HG02642 (cell line): ENCODE results near the gene ZAP70.

Source experiments
- ATAC-seq: cut with Tn5 transposase; IDR thresholded peaks from one replicate; pipeline ENCODE4 v1.9.1; 2021; ENCODE audit warnings: mild to moderate bottlenecking; ENCODE audit not compliant: unreplicated experiment, poor library complexity

The ZAP70 gene

DNA sequence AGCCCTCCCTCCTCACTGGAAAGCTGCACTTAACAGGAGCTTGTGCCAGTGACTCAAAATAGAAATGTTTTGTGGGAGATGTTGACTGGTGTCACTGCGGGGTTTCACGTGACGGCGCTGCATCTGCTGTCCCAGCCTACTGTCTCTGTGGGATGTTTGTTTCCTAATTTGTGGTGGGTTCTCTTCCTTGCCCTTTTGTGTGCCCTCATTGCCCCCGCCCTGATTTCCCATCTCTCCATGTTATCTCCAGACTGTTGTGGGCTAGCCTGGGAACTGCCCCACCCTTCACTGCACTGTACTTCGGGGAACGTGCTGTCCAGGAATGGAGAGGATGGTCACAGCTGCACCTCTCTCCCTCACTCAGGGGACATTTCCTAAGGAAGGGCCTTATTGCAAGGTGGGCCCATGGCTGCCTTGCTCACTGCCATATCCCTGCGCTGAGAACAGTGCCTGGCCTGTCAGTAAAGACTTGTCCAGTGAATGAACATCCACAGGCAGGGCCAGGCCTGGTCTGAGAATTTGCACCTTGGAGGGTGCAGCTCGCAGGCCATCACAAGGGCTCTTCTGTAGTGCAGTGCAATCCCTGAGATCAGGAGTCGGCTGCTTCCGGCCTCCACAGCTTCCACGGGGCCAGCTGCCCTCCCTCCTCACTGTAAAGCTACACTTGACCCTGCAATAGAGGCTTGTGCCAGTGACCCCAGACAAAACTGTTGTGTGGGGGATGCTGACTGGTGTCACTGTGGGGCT is 18.1 kb downstream of the ZAP70 start:
- ATAC-seq: no peak

DNA sequence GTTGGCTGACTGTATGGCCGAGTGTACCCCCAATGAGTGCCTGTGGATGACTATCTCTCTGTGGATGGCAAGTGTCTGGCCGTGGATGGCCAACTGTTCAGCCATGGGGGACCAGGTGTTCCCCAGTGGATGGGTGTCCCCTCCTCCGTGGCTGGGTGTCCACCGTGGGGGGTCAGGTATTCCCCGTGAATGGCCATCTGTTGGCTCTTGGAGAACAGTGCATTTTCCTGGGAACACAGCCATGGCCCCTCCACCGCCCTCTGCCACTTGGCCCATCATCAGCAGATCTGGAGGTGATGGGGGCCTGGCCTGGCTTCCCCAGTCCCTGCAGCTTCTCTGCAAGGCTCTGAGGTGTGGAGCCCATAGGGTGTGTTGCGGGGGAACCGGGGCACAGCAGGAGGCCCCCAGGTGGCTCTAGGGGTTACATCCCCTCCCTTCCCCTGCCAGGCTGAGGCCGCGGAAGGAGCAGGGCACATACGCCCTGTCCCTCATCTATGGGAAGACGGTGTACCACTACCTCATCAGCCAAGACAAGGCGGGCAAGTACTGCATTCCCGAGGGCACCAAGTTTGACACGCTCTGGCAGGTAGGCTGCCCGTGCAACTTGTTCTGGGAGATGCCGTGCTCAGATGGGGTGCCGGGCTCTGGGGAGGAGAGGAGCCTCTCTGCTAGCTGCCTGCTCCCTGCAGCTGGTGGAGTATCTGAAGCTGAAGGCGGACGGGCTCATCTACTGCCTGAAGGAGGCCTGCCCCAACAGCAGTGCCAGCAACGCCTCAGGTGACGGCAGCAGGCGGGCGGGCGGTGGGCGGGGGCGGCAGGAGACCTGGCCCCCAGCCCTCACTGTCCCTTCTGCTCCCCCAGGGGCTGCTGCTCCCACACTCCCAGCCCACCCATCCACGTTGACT is 19.3 kb downstream of the ZAP70 start:
- no peak for ATAC-seq

DNA sequence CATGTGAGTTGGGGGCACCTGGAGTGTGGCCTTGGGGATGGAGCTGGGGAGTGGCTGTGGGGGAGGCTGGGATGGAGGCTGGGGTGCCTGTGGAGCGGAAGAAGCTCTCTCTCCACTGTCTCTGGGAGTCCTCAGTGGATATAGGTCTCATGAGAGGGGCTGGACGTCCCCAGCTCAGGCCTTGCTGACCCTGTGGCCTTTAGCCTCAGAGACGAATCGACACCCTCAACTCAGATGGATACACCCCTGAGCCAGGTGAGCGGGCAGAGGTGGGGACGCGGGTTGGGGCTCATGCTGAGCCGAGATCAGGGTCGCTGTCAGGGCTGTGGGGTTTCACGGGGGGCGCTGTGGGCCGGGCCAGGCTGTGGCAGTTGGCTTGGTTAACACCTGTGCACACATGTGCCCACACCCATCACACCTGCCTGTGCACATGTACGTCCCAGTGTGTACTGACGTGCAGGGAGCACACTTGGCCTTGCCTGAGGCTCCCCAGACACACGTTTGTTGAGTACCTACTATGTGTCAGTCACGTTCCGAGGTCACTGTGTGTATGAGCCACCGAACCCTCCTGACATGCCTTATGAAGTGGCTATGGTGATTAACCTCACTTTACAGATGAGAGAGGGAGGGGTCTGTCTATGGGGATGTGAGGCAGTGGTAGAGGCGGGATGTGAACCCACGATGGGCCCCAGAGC is 20.1 kb downstream of the ZAP70 start:
- no peak for ATAC-seq

DNA sequence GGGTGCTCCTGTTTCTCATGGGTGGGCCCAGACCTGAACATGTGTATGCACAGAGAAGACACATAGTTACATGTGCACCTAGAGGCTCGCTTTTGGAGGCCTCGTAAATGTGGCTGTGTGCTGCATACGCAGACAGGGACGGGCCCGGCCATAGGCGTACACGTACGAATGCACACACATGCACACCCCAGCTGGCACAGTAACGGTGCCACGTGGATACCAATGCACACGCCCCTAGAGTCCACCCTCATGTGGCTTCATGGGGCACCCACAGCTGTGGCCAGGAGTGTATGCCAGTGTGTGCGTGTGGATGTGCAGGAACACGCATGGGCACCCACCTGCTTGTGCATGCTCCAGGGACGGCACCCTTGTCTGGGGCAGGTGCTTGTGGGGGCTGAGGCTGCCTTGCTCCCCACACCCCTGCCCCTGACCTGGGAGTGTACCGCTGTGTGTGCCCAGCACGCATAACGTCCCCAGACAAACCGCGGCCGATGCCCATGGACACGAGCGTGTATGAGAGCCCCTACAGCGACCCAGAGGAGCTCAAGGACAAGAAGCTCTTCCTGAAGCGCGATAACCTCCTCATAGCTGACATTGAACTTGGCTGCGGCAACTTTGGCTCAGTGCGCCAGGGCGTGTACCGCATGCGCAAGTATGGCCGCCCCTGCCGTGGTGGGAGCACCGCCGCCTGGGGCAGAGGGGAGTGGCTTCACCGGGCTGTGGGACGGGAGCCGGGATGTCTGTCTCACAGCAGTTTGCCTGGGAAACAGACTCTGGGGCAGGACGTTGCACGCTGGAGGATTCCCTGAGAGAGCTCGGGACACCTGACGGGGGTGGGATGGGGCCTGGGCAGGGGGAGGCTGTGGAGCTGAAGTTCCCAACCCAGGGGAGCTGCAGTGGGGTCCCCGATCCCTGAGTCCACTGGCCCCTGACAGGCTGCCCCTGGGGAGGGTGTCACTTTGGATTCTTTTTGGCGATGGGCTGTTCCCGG is 21.0 kb downstream of the ZAP70 start:
- no peak for ATAC-seq

DNA sequence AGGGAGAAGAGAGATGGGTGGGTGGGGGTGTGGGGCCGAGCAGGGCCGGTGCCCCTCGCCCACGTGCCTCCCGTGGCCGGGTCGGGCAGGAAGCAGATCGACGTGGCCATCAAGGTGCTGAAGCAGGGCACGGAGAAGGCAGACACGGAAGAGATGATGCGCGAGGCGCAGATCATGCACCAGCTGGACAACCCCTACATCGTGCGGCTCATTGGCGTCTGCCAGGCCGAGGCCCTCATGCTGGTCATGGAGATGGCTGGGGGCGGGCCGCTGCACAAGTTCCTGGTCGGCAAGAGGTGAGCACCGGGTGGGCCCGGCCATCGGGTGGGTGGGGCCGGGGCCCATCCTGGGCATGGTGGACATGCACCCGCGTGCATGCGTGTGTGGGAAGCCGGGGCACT is 21.8 kb downstream of the ZAP70 start:
- ATAC-seq: no peak

DNA sequence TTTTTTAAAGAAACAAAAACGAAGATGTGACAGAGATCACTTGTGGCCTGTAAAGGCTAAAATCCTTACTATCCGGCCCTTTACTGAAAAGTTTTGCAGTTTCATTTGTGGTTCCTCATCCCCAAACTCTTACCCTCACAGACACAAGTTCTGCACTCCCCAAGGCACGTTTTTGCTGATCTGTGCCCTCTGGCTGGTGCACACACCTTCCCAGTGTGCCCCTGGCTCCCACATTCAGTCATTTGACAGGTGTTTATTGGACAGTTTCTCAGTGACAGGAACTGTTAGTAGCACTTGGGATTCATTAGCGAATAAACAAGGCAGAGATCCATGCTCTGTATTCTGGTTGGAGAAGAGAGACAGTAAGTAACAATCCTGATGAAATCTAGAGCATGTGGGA is 22.8 kb downstream of the ZAP70 start:
- ATAC-seq: no peak

DNA sequence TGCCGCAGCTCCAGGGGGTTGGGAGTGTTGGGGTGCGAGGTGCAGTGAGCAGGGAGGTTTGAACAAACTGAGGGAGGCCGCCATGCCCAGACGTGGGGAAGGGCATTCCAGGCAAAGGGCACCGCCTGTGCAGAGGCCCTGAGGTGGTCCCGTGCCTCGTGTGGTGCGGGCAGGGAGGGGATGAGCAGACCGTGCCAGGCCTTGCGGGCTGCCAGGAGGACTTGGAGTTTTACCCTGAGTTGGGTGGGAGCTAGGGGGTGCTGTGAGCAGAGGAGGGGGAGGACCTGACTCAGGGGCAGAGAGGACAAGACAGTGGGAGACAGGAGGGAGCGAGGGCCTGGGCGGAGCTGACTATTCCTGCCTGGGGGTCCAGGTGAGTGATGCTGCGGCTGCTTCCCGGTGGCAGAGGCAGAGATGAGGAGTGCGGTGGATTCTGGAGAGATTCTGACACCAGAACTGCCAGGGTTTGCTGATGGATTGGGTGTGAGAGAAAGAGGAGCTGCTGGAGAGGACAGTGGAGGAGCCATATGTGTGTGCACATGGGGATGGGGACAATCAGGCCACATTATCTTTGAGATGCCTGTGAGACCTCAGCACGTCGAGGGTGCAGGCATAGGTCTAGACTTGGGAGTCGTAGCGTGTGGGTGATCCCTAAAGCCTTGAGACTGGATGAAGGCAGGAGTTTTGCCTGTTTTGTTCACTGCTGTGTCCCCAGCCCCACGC is 23.4 kb downstream of the ZAP70 start:
- ATAC-seq: no peak

DNA sequence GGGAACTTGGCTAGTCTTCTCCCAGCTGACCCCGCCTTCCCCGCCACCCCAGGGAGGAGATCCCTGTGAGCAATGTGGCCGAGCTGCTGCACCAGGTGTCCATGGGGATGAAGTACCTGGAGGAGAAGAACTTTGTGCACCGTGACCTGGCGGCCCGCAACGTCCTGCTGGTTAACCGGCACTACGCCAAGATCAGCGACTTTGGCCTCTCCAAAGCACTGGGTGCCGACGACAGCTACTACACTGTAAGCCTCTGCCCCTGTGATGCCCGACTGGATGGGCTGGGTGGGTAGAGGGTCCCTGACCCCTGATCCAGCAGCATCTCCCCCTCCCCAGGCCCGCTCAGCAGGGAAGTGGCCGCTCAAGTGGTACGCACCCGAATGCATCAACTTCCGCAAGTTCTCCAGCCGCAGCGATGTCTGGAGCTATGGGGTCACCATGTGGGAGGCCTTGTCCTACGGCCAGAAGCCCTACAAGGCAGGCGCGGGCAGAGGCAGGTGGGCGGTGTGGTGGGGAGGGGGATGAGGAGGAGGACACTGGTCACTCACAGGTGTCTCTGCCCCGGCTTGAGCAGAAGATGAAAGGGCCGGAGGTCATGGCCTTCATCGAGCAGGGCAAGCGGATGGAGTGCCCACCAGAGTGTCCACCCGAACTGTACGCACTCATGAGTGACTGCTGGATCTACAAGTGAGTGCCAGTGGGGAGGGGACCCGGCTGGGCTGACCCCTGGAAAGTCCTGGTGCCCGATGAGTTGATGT is 24.2 kb downstream of the ZAP70 start:
- ATAC-seq: no peak

DNA sequence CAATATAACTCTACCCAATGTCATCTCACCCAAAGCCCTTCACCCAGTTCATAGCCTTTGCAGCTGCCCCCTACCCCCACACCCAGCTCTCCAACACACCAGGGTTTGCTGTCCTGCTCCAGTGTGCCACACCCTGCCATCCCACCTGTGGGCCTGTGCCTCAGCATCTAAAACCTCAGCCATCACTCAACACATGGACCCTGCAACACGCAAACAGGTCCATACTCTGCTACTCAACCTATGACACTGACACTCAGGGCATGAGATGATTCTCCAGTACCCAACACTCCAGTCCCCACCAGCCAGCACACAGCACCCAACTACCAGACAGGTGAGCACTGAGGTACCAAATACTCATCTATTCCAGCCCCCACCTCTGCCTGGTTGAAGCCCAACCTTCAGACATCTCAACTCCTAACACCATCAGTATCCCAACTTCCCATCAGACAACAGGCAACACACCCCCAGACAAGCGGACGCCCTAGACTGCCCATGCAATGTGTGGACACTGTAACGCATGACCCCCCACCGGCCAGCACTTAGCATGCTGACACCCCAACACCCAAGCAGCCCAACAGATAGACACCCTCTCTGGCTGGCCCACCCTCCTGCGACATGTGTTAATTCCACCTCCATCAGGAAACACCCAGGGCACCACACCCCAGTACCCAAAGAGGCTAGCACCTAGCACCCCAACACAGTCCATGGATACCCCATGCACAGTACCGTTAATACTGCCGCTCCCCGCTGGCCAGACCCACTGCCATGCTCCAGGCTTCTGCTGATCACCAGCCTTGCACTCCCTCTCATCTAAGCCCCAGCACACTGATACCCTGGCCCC is 25.0 kb downstream of the ZAP70 start:
- no peak for ATAC-seq

DNA sequence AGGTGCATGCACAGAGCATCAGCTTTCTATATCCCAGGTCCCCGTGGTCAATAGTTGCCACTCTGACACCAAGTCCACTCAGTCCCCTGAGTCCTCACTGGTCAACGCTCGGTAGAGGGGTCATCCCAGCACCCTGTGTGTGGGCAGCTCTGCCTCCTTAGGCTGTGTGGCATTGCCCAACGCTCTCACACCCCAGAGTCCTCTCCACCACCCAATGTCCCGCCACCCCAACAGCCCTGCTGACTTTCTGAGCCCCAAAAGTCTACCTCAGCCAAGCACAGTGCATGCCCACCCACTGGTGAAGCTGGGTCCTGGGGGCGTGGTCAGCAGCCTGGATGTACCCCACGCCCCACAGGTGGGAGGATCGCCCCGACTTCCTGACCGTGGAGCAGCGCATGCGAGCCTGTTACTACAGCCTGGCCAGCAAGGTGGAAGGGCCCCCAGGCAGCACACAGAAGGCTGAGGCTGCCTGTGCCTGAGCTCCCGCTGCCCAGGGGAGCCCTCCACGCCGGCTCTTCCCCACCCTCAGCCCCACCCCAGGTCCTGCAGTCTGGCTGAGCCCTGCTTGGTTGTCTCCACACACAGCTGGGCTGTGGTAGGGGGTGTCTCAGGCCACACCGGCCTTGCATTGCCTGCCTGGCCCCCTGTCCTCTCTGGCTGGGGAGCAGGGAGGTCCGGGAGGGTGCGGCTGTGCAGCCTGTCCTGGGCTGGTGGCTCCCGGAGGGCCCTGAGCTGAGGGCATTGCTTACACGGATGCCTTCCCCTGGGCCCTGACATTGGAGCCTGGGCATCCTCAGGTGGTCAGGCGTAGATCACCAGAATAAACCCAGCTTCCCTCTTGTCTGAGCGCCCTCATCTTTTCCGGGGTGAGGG is 25.9 kb downstream of the ZAP70 start:
- no peak for ATAC-seq

DNA sequence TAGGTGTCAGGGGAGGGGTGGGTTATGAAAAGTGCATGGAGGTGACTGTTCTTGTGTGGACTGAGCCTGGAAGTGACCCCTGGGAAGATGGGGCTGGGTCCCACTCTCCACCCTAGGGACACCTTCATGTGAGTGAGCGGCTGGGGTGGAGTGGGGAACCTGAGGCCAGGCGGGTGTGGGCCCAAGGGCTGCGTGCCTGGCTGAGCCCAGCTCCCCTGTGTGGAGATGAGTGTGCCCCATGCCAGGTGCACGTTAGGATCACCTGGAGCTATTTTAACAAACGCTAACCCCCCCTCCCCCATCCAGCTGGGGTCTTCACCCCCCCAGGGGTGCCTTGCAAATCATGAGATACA is 26.5 kb downstream of the ZAP70 start:
- ATAC-seq: no peak

DNA sequence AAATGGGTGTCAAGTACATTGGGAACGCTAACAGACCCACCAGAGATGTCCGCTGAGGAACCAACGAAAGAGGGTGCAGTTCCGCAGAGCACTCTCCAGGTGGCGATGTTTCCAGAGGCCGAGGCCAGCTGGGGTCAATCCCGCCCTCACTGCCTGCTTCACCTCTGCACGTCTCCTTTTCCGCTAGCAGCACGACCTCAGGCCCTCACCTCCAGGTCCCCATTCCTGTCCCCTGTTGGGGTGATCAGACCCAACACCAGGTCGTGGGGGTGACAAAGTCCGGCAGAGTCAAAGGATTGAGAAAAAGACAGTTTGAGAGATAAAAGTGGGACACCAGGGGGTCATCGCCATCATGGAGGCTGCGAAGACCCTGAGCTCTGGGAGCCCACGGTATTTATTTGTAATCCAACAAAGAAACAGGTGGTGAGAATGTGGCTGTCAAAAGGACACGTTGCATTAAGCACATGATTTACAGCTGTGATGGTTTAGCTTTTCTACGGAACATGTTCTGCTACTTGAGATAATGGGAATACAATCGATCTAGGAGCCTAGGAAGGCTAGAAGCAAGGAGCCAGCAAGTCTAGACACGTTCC is 27.3 kb downstream of the ZAP70 start:
- ATAC-seq: peak; percentile 47

DNA sequence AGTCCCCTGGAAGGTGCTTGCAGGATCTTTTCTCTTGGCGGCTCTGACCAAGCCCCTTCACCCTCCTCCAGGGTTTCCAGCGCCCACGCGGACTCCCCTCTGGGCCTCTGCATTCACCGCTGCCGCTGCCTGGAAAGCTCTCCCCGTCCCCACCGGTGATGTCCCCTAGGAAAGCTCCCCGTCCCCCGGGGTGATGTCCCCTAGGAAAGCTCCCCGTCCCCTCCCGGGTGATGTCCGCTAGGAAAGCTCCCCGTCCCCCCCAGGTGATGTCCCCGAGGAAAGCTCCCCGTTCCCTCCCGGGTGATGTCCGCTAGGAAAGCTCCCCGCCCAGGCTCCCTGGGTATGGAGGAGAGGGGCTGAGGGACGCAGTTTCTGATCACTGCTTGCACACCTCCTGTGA is 27.9 kb downstream of the ZAP70 start:
- no peak for ATAC-seq

DNA sequence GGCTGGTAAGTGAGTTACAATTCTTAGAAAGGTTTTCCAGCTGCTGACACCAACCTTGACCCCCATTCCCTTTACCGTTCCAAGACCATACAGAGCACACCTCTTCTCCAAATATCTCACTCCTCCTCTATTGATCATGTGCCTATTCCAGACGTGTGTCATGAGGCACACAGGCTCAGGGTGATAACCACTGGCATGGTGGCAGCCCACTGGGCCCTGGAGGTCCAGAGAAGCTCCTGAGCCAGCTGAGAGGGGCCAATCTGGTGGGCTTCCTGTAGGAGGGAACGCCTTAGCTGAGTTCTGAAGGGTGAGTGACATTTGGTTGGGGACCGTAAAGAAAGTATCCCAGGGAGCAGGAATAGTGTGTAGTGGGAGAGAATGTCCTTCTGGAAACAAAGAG is 28.3 kb downstream of the ZAP70 start:
- no peak for ATAC-seq

DNA sequence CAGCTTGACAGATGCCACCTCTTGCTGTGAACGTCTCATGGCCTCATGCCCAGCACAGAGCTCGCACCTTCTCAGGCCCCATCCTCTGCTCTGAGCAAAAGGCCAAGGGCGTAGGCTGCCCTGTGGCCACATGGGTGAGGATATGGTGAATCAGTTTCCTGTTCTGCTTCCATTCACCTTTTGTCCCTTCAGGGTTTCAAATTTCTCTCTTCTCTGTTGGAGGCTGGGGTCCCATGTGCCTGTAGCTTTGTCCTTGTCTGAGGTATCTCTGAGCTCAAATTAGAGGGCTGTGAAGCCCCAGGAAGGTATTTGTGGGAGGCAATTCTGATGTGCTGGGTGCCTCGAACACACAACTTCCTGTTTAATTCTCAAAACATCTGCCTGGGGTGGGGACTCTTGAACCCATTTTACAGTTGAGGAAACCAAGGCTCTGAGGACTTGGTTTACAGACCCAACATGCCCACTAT is 29.0 kb downstream of the ZAP70 start:
- no peak for ATAC-seq

DNA sequence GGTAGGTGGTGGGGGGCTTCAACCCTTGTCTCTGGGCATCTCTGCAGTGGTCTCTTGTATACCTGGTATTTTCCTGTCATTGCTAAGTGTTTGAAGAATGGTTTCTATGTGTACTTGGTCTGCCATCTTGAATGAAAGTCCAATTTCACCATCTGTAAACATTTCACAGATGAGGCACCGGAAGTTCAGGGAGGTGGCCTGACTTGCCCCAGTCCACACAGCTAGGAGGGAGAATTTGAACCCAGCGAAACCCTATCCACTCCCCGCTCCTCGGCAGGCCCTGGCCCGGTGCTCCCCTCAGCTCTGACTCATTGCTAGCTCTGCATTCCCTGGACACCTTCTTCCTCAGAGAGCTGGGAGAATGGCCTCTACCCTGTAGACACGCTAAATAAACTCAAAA is 30.5 kb downstream of the ZAP70 start:
- ATAC-seq: no peak
